ENCODE data around the gene MBTD1. TPM values are rescaled to one million over a fixed set of nuclear protein-coding genes. Genes with fewer than 3 reads are reported as not detected.
A peak's percentile ranks its signal among the peaks of the same experiment; 100 is the strongest.

The MBTD1 gene
- total RNA-seq, 1 experiment from 2014 or later = 40.6 TPM

DNA sequence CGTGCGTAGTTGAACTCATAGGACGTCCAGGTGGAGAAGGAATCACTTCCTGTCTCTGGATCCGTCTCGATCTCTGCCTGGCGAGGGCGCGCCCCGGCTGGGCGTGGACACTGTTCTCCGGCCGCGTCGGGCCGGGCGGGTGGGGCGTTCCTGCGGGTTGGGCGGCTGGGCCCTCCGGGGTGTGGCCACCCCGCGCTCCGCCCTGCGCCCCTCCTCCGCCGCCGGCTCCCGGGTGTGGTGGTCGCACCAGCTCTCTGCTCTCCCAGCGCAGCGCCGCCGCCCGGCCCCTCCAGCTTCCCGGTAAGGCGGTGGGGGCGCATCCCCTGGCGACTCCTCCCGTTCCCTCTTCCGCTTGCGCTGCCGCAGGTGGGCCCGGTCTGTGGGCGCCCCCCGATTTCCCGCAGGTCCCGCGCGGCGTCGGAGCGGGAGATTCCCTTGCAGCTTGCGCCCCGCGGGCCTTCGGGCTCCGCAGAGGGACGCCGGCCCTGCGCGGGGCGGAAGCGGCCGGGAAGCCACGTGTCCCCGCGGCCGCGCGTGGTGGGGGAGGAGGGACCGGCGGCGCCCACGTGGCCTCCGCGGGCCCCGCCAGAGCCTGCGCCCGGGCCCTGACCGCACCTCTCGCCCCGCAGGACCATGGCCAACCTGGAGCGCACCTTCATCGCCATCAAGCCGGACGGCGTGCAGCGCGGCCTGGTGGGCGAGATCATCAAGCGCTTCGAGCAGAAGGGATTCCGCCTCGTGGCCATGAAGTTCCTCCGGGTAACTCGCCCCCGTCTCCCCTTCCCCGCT lies 93.5 kb downstream of the MBTD1 start, which contains the start of gene NME2 (continued):
- TF ChIP-seq, protein P1, sequence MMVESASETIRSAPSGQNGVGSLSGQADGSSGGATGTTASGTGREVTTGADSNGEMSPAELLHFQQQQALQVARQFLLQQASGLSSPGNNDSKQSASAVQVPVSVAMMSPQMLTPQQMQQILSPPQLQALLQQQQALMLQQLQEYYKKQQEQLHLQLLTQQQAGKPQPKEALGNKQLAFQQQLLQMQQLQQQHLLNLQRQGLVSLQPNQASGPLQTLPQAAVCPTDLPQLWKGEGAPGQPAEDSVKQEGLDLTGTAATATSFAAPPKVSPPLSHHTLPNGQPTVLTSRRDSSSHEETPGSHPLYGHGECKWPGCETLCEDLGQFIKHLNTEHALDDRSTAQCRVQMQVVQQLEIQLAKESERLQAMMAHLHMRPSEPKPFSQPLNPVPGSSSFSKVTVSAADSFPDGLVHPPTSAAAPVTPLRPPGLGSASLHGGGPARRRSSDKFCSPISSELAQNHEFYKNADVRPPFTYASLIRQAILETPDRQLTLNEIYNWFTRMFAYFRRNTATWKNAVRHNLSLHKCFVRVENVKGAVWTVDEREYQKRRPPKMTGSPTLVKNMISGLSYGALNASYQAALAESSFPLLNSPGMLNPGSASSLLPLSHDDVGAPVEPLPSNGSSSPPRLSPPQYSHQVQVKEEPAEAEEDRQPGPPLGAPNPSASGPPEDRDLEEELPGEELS (CRISPR knock-in tag; IDR thresholded peaks at IDR 0.05) = peak; percentile 85
- peak; percentile 16; the same call in 1 of the 2 replicates for TF ChIP-seq ZNF317 (CRISPR knock-in tag; IDR thresholded peaks at IDR 0.05; ENCODE audit: borderline replicate concordance, low read depth)
- TF ChIP-seq ATF1 (CRISPR knock-in tag; IDR thresholded peaks at IDR 0.05) = 0 out of 2 replicates have a peak, but pooled peaks have one; percentile 36
- 0 out of 2 replicates have a peak, but pooled peaks have one; percentile 52 for TF ChIP-seq TP53 (CRISPR knock-in tag; IDR thresholded peaks at IDR 0.05)
- TF ChIP-seq SP1 (CRISPR knock-in tag; conservative IDR thresholded peaks at IDR 0.05) = peak; percentile 61
- no peak for TF ChIP-seq CBFB (CRISPR knock-in tag; IDR thresholded peaks at IDR 0.05; ENCODE audit: low read depth)
- peak; percentile 69; the same call in 1 of the 2 replicates for TF ChIP-seq IRF1 (CRISPR knock-in tag; IDR thresholded peaks at IDR 0.05)
- TF ChIP-seq JUN (CRISPR knock-in tag; IDR thresholded peaks at IDR 0.05) = peak; percentile 69; the same call in 1 of the 2 replicates
- TF ChIP-seq MYBL2 (CRISPR knock-in tag; IDR thresholded peaks at IDR 0.05) = peak; percentile 63; the same call in 1 of the 2 replicates
- TF ChIP-seq NFE2L1 (CRISPR knock-in tag; IDR thresholded peaks at IDR 0.05) = peak; percentile 72
- no peak for TF ChIP-seq GRHL2 (CRISPR knock-in tag; IDR thresholded peaks at IDR 0.05; ENCODE audit: insufficient replicate concordance, severe bottlenecking)
- TF ChIP-seq, protein P2, sequence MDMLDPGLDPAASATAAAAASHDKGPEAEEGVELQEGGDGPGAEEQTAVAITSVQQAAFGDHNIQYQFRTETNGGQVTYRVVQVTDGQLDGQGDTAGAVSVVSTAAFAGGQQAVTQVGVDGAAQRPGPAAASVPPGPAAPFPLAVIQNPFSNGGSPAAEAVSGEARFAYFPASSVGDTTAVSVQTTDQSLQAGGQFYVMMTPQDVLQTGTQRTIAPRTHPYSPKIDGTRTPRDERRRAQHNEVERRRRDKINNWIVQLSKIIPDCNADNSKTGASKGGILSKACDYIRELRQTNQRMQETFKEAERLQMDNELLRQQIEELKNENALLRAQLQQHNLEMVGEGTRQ (CRISPR knock-in tag; IDR thresholded peaks at IDR 0.05) = peak; percentile 71
- TF ChIP-seq E2F5 (CRISPR knock-in tag; IDR thresholded peaks at IDR 0.05) = peak; percentile 65; the same call in 1 of the 2 replicates
- TF ChIP-seq ATF2 (CRISPR knock-in tag; IDR thresholded peaks at IDR 0.05; ENCODE audit: borderline replicate concordance, low read depth) = no peak
- peak; percentile 12; the same call in 1 of the 2 replicates for TF ChIP-seq NFYB (CRISPR knock-in tag; conservative IDR thresholded peaks at IDR 0.05; ENCODE audit: low read depth)

DNA sequence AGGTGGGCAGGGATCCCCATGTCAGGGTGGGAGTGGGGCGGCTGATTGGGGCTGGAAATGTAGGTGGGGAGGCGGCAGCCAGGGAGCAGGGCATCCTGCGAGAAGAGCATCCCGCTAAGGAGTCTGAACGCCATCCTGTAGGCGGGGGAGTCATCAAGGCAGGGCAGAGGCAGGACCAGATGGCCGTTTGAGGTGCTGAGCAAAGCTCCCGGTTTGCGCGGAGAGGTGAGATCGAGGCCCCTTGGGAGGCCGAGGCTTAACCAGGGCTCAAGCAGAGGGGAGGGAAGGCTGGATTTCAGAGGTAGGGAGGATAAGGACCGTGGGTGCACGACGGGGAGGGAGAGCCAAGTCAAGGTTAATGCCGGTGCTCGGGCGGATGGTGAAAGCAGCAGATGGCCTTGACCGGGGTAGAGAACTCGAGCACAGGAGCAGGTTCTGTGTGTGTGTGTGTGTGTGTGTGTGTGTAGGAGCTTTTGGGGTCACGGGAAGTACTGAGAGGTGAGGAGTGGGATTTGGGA lies 94.1 kb downstream of the MBTD1 start:
- ChIA-PET CTCF (interaction anchor here (0.6 to 2.2 kb wide), 8 partner anchors 12 to 209 kb away, joined by 3 to 17 read pairs (median 4); partner anchors contain the start of genes MBTD1 and NME1), POLR2A (interaction anchor here (1.0 to 2.4 kb wide), 6 partner anchors 10 to 299 kb away, joined by 3 to 15 read pairs (median 5); partner anchors contain the start of genes NME1 and SPAG9)
- Mint-ChIP-seq H3K36me3 (peaks cover 54% of the 10 kb centered on the region), H3K27ac (peak overlapping the region; percentile 97), H3K4me1 (peaks cover 16% of the 10 kb centered on the region), H3K27me3 (ENCODE audit: low read depth) (no peaks in the 10 kb centered on the region), H3K9me3 (no peaks in the 10 kb centered on the region), H3K4me3 (peak overlapping the region; percentile 93)
- ATAC-seq (peak; percentile 34), DNase-seq (ENCODE audit: low spot score) (peak; percentile 38)
- TF ChIP-seq JUN (CRISPR knock-in tag; IDR thresholded peaks at IDR 0.05) = 0 out of 2 replicates have a peak, but pooled peaks have one; percentile 4
- peak; percentile 30; the same call in 1 of the 2 replicates for TF ChIP-seq ERG (CRISPR knock-in tag; IDR thresholded peaks at IDR 0.05)
- TF ChIP-seq, protein P3, sequence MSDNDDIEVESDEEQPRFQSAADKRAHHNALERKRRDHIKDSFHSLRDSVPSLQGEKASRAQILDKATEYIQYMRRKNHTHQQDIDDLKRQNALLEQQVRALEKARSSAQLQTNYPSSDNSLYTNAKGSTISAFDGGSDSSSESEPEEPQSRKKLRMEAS (CRISPR knock-in tag; IDR thresholded peaks at IDR 0.05) = 0 out of 2 replicates have a peak, but pooled peaks have one; percentile 8
- no peak for TF ChIP-seq ZNF121 (CRISPR knock-in tag; IDR thresholded peaks at IDR 0.05)
- no peak for TF ChIP-seq ZNF263 (CRISPR knock-in tag; IDR thresholded peaks at IDR 0.05; ENCODE audit: low read depth)

Data from WTC11 (cell line).